T-helper 2 cell (primary cell): Measurements from ENCODE around the gene ANKRD44.
"Not testable (repeated sequence)": the region's sequence is repeated elsewhere in the genome, so short reads cannot be mapped to it uniquely, and the experiment has no call there.

Experiments
- DNase-seq, 5 experiments: peaks; one replicate each; pipeline versions ENCODE4 v3.0.0 to v3.0.0-alpha.2; 2012 to 2022
- total RNA-seq, 2 donors: gene quantifications; one replicate each; lab custom pipeline; 2026; lab: John Stamatoyannopoulos, UW

Gene ANKRD44
- total RNA-seq, result 189 to 313 reads per million in 2 donors

GRCh38 chr2:197310271-197310985 is at the start of gene ANKRD44:
TSS of gene ANKRD44 (minus strand) at chr2:197310780. CDS start at chr2:197310604, 176 bp downstream.
- DNase-seq, result peak; percentile 73 to 94 (median 84)

- no peak for DNase-seq
Observed at GRCh38 chr2:197359859-197360258, 49.3 kb upstream of the ANKRD44 start.

GRCh38 chr2:197358931-197359330 is 48.4 kb upstream of the ANKRD44 start:
- no peak for DNase-seq

GRCh38 chr2:197357986-197358385 is 47.4 kb upstream of the ANKRD44 start:
- DNase-seq, result no peak

GRCh38 chr2:197356136-197356535 is 45.6 kb upstream of the ANKRD44 start:
- peak in 1 of 5 experiments; percentile 60 for DNase-seq

GRCh38 chr2:197354169-197354558 is 43.6 kb upstream of the ANKRD44 start:
- DNase-seq, result no peak

- no peak for DNase-seq
Observed at GRCh38 chr2:197353393-197354168, 43.0 kb upstream of the ANKRD44 start.

- DNase-seq, result no peak
Observed at GRCh38 chr2:197349699-197350098, 39.1 kb upstream of the ANKRD44 start.

- DNase-seq, result no peak
Observed at GRCh38 chr2:197348721-197349360, 38.3 kb upstream of the ANKRD44 start.

- DNase-seq, result no peak
Observed at GRCh38 chr2:197345846-197346370, 35.3 kb upstream of the ANKRD44 start.

- DNase-seq, result not testable (repeated sequence)
Observed at GRCh38 chr2:197343968-197344367, 33.4 kb upstream of the ANKRD44 start.

- no peak for DNase-seq
Observed at GRCh38 chr2:197340591-197340990, 30.0 kb upstream of the ANKRD44 start.

GRCh38 chr2:197339496-197340220 is 29.1 kb upstream of the ANKRD44 start:
- no peak for DNase-seq

- no peak for DNase-seq
Observed at GRCh38 chr2:197339016-197339415, 28.4 kb upstream of the ANKRD44 start.

- no peak for DNase-seq
Observed at GRCh38 chr2:197332641-197333040, 22.1 kb upstream of the ANKRD44 start.

GRCh38 chr2:197328461-197328860 is 17.9 kb upstream of the ANKRD44 start:
- peak in 1 of 5 experiments; percentile 70 for DNase-seq

- DNase-seq, result peak in 1 of 5 experiments; percentile 71
Observed at GRCh38 chr2:197327472-197328098, 17.0 kb upstream of the ANKRD44 start.

- no peak for DNase-seq
Observed at GRCh38 chr2:197327073-197327471, 16.5 kb upstream of the ANKRD44 start.

- no peak for DNase-seq
Observed at GRCh38 chr2:197324801-197325200, 14.2 kb upstream of the ANKRD44 start.

GRCh38 chr2:197322724-197323720 is 12.4 kb upstream of the ANKRD44 start:
- DNase-seq, result peak in 1 of 5 experiments; percentile 83

- DNase-seq, result no peak
Observed at GRCh38 chr2:197322143-197322542, 11.6 kb upstream of the ANKRD44 start.
